ENCODE results near the gene S100A16. TPM values are rescaled to one million over a fixed set of nuclear protein-coding genes. Genes with fewer than 3 reads are reported as not detected.

Gene S100A16, protein sequence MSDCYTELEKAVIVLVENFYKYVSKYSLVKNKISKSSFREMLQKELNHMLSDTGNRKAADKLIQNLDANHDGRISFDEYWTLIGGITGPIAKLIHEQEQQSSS
- total RNA-seq (2022; extraction: Qiagen RNA extraction; ENCODE audit: low read depth), result 415 to 520 TPM (median 478 TPM) in 5 replicates

GRCh38 chr1:153612755-153613331 is at the start of gene S100A16:
Gene S100A16, minus strand, starts transcription at chr1:153613137. Its CDS starts 4,986 bp downstream, at chr1:153608151.

GRCh38 chr1:153658400-153659174 is 45.6 kb upstream of the S100A16 start, which contains the start of gene SNAPIN:
Gene SNAPIN, plus strand, starts transcription at chr1:153658703. Its CDS starts 41 bp downstream, at chr1:153658744.

DNA sequence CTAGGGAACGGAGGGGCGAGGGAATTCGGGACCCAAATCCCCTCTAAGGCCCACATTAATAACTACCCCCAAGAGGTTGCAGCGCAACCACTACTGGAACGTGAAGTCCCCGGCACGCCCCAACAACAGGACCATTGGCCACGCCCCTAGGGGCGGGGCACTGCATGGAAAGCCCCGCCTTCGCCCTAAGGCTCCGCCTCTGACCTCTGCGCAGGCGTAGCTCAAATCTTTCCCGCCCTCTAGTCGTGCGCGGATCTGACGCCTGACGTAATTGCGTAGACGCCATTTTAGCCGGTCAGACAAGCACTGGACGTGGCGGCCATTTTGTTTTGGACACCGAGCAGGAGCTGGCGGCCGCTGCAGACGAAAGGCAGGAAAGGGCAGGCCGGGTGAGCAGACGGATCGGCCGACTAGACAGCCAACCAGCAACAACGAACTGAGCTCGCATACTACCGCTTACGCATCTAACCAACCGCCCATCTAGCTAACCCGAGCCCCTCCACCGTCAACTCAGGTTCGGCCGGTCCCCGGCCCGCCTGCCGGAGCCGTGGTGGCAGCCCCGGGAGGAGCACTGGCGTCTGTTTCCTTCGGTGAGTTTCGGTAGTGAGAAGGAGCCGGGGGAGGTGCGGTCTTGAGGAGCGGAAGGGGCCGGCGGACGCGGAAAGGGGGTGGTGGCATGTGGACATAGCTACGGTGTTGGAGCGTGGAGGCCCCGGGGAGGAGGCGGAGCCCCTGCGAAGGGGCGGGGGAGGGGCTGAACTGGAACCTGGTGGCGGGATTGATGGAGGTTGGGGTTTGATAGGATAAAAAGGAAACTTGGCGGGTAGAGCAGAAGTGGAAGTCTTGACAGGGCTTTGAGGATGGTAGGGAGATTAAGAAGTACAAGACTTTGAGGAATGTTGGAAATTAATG is 21.1 kb upstream of the S100A16 start, which contains the start of gene CHTOP:
Gene CHTOP (plus strand): TSS at position 313 of the 912 bp plus-strand sequence. CDS start 2,523 bp downstream, outside the sequence.

GRCh38 chr1:153627715-153628626 is 15.0 kb upstream of the S100A16 start, which contains the start of gene S100A1:
Gene S100A1, plus strand, starts transcription at chr1:153628434. Its CDS starts 2,088 bp downstream, at chr1:153630522.

DNA sequence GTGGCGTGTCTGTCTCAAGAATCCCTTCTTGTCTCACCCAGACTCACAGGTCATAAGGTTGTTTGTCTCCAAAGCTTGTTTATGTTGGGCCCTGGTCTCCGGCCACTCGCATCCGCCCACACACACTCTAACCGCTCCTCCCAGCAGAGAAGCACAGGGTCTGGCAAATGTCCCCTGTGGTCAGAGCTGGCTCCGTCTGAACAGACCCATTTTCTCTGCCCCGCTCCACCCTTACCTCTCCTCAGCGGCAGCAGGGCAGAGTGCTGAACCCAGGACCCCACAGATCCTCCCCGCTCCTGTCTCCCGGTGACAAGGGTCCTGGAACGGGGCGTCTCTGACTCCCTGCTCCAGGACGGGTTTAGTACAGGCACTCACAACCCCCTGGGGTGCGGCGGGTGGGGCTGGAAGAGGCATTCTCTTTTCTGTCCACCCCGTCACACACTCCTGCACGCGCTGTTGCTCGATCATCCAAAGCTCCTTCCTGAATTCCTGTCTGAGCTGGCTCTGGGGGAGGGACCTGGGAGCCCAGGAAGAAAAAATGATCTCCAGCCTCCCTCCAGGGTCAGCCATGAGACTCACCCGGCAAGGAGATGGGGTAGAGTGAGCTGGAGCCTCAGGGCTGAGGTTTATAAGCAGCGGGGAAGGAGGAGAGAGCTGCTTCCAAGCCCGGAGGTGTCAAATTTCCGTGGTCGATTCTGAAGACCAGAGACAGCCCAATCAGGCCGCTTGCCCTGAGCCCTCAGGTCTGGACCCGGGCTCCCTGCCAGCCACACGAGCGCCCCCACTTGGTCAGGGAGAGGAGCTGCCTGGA is 14.2 kb upstream of the S100A16 start, which contains the start of gene S100A13:
Gene S100A13 (minus strand): TSS at position 602 of the 811 bp plus-strand sequence. CDS start 1,033 bp downstream, outside the sequence.

DNA sequence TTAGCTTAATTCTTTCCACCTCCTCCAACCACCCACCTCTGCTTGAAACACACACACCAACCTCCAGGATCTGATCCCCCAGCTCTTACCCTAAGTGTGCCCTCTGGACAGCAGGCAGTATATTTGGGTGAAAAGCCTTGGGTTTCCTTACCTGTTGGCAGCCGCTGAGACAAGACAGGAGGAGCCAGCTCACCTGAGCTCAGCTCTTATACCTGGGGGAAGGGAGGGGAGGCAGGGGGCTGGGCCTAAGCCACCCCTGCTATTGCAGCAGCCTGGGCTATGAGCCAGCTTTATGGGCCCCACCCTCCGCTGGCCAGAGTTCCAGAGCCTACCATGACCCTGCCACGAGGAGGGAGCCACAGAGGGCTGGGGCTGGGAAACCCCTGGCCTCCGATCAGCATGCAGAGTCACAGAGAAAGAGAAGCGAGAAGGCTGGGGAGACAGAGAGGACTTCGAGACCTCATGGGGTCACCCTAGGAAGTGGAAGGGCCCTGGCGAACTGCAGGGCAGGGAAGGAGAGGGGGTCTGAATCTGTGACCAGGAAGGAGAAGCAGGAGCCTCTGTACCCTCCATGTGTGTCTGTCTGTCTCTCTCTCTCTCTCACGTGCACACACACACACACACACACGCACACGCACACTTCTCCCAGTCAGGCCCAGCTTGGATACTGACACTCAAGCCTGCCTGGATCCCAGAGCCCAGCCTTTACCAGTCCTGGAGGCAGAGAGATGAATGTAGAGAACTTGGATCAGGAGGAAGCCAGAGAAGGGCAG is 3.4 kb upstream of the S100A16 start, which contains the start of gene S100A14:
Gene S100A14 (minus strand): TSS at position 182 of the 773 bp plus-strand sequence. CDS start 467 bp downstream, outside the sequence.

GRCh38 chr1:153565529-153566374 is 47.2 kb downstream of the S100A16 start, which contains the start of gene S100A2:
Gene S100A2, minus strand, starts transcription at chr1:153565844. Its CDS starts 1,967 bp downstream, at chr1:153563877.

Other genes with a start within 250 kb of the S100A16 start
- gene S100A12, start 237.5 kb downstream of the S100A16 start, total RNA-seq (2022; extraction: Qiagen RNA extraction; ENCODE audit: low read depth), result not detected in 5 replicates
- gene S100A8, start 222.1 kb downstream of the S100A16 start, total RNA-seq (2022; extraction: Qiagen RNA extraction; ENCODE audit: low read depth), result not detected in 5 replicates
- gene S100A7A, start 196.6 kb downstream of the S100A16 start, total RNA-seq (2022; extraction: Qiagen RNA extraction; ENCODE audit: low read depth), result not detected in 5 replicates
- gene S100A7, start 152.5 kb downstream of the S100A16 start, total RNA-seq (2022; extraction: Qiagen RNA extraction; ENCODE audit: low read depth), result not detected in 5 replicates
- 3,071 to 3,604 TPM (median 3,274 TPM) in 5 replicates for gene S100A6, start 77.1 kb downstream of the S100A16 start, total RNA-seq (2022; extraction: Qiagen RNA extraction; ENCODE audit: low read depth)
- 0.42 to 1.1 TPM (median 0.57 TPM) in 5 replicates for gene S100A5, start 72.2 kb downstream of the S100A16 start, total RNA-seq (2022; extraction: Qiagen RNA extraction; ENCODE audit: low read depth)
- gene S100A4, start 67.3 kb downstream of the S100A16 start, total RNA-seq (2022; extraction: Qiagen RNA extraction; ENCODE audit: low read depth), result 1,522 to 1,903 TPM (median 1,710 TPM) in 5 replicates
- 85.7 to 107 TPM (median 98.6 TPM) in 5 replicates for gene S100A3, start 63.9 kb downstream of the S100A16 start, total RNA-seq (2022; extraction: Qiagen RNA extraction; ENCODE audit: low read depth)
- gene S100A2, start 47.3 kb downstream of the S100A16 start, total RNA-seq (2022; extraction: Qiagen RNA extraction; ENCODE audit: low read depth), result 17.0 to 31.3 TPM (median 24.8 TPM) in 5 replicates
- gene S100A14, start 3.2 kb upstream of the S100A16 start, total RNA-seq (2022; extraction: Qiagen RNA extraction; ENCODE audit: low read depth), result 0.28 to 0.73 TPM (median 0.45 TPM) in 5 replicates
- 153 to 185 TPM (median 171 TPM) in 5 replicates for gene S100A13, start 14.4 kb upstream of the S100A16 start, total RNA-seq (2022; extraction: Qiagen RNA extraction; ENCODE audit: low read depth)
- 0.48 to 1.1 TPM (median 0.76 TPM) in 4 of 5 replicates, not detected in the other for gene S100A1, start 15.3 kb upstream of the S100A16 start, total RNA-seq (2022; extraction: Qiagen RNA extraction; ENCODE audit: low read depth)
- gene CHTOP, start 20.9 kb upstream of the S100A16 start, total RNA-seq (2022; extraction: Qiagen RNA extraction; ENCODE audit: low read depth), result 66.4 to 82.5 TPM (median 76.1 TPM) in 5 replicates
- gene SNAPIN, start 45.6 kb upstream of the S100A16 start, total RNA-seq (2022; extraction: Qiagen RNA extraction; ENCODE audit: low read depth), result 53.9 to 63.9 TPM (median 56.8 TPM) in 5 replicates
- gene ILF2, start 57.9 kb upstream of the S100A16 start, total RNA-seq (2022; extraction: Qiagen RNA extraction; ENCODE audit: low read depth), result 261 to 313 TPM (median 282 TPM) in 5 replicates
- 0.77 to 1.2 TPM (median 0.97 TPM) in 5 replicates for gene NPR1, start 65.6 kb upstream of the S100A16 start, total RNA-seq (2022; extraction: Qiagen RNA extraction; ENCODE audit: low read depth)
- gene INTS3, start 114.9 kb upstream of the S100A16 start, total RNA-seq (2022; extraction: Qiagen RNA extraction; ENCODE audit: low read depth), result 14.1 to 20.4 TPM (median 17.7 TPM) in 5 replicates
- gene SLC27A3, start 162.3 kb upstream of the S100A16 start, total RNA-seq (2022; extraction: Qiagen RNA extraction; ENCODE audit: low read depth), result 0.39 to 1.7 TPM (median 0.92 TPM) in 5 replicates